HG03066 (cell line): ENCODE measurements around the gene SORCS3.

Experiments
- ATAC-seq: cut with Tn5 transposase; IDR thresholded peaks from one replicate; pipeline ENCODE4 v1.9.1; 2021; ENCODE audit warnings: low read depth; ENCODE audit not compliant: unreplicated experiment

Gene SORCS3

DNA sequence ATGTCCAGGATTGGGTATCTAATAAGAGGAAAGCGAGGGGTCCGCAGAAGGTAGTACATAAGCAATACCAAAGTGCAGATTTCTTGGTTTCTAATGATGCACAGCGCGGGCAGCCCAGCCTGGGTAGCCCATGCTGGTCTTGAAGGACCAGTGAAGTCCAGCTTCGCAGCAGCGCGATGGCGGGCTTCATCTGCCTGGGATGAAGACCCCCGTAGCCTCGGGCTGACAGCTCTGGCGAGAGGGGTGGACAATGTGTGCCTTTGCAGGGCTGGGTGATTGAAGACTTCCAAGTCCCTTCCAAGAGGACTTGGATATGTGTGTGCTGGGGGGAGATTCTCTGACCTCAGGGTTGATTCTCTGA is 2.2 kb downstream of the SORCS3 start:
- ATAC-seq = no peak

DNA sequence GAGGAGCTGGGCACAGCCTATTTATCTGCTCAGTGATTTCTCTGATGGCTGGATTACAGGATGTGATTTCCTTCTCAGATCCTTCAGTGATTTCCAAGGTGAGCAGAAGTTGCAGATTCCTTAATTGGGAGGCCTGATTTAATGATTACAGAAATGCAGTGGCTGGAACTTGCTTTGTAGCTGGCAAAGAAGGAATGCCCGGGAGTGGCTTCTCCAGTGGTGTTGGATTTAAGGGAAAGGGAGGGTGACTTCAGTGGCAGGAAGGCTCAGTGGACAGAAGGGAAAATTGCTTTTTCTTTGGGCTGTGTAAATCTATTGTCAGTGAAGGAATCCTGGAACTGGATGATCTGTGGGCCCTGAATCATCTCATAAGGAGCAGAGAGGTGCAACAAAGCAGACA is 5.1 kb downstream of the SORCS3 start:
- no peak for ATAC-seq

DNA sequence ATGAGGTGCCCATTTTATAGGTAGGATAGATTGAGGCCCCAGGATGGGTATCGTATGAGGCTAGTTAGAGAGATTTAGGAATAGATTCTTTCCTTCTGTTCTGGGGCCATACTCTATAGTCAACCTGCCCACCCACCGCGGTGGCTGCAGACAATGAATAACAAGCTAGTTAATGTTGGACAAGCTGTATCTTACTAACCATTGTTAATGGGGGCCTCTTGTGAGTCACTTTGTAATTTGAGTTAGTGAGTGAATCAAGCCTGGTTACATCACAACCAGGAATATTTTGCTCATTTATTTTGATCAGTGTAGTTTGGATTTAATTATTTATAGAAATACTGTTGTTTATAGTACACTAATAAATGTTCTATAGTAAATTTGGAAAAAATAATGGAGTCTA is 7.3 kb downstream of the SORCS3 start:
- no peak for ATAC-seq

DNA sequence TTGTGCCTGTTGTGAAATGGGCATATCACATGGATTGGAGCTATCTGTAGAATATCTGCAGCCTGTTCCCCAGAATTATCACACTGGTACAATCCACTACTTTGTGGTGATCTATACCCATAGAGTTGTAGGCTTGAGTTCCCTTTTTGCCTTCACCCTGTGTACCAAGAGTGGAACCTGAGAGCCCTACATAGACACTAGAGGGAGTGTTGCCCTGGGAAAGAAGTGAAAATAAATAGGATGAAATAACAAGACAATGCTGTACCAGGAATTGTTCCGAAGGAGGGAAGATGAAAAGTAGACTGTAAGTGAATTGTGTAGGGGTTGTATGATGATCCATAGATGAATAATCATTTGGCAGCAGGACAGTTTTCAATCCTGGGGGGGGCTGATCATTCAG is 9.0 kb downstream of the SORCS3 start:
- no peak for ATAC-seq

DNA sequence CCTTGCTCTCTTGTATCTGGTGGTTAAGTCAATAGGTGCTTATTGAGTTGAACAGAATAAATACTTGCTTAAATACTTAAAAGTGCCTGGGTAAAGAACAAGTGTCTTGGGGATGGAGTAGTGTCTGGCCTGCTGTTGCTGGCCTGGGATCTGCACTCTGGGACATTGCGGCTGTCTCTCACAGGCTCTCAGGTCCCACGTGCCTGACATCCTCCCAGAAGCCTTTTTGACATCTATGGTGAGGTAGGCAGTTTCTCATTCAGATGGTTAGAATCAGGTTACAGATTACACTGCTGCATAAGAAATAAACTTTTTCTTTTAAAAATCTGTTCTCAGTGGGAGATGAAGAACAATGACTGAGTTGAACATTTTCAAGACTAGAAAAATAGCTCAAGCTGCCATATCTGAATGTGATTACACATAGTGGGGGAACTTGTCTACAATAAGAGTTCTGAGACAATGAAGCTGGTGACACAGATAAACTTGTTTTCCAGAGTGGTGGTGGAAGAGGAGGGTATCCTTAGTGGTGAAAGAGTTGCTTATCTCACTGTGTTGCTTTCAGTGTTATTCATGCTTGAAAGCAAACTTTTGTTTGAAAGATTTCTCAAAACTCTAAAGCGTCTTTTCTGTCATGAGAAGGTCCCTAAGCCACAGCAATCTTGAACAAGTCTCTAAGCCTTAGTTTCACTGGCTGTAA is 9.7 kb downstream of the SORCS3 start:
- no peak for ATAC-seq

DNA sequence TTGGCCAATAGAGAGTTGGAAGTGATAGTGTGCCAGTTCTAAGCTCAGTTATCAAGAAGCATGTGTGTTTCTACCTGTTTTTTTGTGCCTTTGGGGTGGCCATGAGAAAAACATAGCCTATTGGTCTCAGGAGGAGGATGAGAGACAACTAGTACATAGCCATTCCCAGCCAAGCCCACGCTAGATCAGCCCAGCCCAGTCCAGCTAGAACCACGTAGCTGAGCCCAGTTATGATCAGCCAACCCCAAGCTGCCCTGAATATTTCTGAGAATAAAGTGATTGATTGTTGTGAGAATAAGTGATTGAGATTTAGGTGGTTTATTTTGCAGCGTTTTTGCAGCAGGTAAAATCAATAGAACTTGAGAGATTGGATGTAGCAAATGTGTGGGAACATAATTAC is 15.9 kb downstream of the SORCS3 start:
- no peak for ATAC-seq

DNA sequence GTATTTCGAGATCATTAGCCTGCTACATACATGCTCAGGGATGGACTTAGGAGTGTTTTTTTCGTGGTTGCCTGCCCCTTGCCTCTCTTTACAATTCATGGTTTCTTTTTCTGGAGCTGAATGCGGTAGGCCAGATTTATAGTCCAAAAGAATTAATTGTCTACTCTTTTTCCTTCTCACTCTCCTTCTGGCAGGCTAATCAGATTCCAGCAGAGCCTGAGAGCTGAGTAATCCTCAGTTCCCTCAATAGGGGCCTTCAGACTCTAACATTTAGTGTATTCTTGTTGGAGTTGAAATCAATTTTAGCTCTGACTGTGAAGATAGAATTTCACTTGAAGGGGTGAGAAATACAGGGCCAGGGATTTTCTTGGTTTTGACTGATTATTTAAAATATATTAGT is 16.4 kb downstream of the SORCS3 start:
- no peak for ATAC-seq

DNA sequence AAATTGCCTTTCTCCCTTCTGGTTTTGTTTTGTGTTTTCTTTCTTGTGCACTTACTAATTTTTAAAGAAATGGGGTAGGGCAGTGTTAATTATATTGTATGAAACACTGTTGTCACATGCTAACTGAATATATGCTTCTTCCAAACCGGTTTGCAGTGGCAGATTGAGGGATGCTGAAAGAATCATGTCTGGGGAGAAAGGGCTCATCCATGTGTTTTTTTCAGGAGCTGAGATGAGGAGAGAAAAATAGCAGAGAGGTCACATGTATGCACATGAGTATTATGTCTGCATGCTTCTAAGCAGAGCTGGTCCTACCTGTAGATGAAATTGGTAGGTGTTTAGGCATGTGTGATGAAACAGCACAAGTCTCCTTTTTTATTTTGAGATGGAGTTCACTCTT is 17.0 kb downstream of the SORCS3 start:
- ATAC-seq = no peak

DNA sequence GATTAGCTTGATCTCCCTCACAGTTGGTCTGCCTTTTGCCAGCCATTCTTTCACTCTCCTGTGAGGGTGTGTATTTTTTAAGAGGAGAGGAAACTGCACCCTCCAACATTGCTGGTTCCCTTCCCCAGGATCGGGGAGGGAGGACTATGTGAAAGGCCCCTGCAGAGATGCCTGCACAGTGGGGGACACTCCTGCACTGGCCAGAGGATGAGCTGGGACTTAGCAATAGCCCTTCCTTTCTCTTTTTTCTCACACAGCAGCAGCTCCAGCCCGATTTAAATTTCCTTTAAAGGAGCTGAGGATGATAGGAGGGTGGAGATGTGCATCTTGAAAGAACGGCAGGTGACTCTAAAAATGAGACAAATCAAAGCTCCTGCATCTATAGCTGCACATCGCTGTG is 18.7 kb downstream of the SORCS3 start:
- ATAC-seq = no peak

DNA sequence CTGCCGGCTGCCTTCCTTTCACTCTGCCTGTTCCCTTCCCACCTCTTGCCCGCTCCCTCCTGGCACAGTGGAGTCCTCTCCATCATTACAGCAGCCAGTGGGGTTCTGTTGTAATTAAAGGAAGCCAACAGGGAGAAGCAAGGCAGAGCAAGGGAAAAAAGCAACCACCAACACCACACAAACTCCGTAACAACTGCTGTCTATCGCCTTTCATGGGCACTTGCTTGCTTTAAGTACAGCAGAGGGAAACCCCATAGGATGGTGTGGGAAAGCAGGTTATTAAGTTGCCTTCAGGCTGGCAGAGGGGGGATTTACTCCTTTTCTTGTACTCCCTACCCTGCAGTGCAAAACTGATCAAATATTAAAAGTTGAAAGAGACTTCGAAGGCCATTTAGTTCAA is 22.0 kb downstream of the SORCS3 start:
- no peak for ATAC-seq

DNA sequence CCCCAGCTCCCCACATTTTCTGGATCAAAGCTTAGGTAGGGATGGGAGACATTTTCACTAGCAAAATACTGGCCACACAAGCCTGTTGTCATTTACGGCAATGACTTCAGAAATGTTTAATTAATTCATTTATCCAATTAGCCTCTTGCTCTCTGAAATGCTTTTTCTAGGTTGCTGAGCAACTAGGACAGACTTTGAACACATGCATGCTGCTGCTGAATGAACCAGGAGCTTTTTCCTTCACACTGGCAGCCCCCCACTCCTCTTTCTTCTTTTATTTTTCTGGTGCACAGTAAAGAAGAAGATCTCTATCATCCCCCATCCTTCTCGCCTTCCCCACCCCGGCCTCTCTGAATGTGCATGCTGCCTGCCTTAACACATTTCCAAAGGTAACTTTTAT is 22.5 kb downstream of the SORCS3 start:
- no peak for ATAC-seq

DNA sequence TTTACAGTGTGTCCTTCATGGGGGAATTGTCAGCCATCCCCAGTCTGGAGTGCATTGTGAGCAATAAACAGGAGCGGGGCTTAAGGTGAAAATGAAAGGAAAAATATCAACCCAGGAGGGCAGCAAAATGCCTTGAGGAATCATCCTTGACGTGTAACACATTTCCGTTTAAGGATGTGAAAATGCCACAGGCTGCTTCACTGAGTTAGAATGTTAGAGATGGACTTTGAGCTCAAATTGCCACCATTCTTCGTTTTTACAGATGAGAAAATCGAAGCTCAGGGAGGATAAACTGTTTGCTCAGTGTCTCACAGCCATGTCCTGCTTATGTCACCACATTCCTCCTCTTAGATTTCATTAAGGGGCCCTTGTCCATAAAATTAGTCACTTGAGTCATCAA is 23.1 kb downstream of the SORCS3 start:
- no peak for ATAC-seq

DNA sequence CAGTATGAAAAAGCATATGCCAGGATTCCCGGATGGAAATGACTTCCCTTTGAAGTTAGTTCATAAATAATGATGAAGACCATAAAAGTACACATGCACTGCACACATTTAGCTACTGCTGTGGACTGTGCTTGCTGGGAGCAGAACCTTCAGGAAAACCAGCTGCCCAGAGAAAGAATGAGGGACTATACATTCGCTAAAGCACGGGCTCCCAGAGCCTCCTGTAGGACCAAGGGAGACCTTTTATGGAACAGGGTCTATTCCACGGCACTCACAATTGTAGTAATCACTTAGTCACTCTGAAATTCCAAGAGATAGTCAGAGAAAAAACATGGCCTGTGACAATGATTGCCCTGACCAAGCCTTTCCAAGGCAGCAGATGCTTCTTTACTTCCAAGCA is 24.1 kb downstream of the SORCS3 start:
- no peak for ATAC-seq

DNA sequence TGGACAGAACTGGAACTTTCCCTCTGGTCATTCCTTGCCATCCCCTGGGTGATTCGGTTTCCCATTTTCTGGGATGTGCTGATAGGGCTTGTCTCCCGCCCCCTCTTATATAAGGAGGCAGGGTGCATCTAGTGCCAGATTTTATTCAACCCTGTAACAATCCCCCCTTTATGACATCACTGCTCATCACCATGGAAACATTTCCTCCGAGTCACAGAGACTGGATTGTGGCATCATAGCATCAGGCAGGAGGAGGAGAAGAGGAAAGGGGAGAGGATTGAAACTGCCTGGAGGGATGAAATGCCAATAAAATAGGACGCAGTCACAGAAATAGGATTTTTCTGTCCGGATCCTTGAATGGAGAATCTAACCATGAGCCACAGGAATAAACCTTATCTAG is 25.0 kb downstream of the SORCS3 start:
- no peak for ATAC-seq

DNA sequence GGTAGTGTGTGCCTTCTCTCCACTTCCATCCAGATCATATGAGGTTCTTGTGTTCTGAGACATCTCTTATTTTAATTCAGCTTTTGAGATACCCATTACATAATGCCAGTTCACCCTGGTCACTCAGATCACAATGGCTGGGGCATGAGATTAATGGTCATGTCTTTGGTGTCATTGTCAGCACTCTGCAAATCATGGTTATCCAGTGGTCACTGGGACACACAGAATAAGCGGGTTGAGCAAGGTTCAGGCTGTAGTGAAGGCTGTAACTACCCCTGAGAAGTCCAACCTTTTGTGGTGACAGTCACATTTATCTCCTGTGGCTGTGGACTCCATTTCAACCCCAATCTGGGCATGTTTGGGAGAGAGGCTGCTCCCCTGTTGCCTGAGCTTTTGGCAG is 35.8 kb downstream of the SORCS3 start:
- no peak for ATAC-seq

DNA sequence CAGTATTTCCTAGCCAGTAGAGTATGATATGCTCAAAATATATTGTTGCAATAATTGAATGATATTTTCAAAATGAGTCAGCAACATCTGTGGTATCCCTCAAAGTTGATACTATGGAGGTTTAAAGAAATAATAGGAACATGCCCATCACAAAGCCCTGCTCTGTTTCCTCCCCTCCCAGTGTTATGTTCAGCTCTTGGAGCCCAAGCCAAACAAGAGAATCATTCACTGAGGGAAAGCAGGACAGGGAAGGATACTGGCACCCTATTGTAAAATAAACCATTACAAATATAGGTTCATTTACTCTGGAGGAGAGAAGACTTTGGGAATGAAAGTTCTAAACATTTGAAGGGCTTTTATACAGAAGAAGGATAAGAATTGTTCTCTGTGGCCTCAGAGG is 37.6 kb downstream of the SORCS3 start:
- ATAC-seq = no peak

DNA sequence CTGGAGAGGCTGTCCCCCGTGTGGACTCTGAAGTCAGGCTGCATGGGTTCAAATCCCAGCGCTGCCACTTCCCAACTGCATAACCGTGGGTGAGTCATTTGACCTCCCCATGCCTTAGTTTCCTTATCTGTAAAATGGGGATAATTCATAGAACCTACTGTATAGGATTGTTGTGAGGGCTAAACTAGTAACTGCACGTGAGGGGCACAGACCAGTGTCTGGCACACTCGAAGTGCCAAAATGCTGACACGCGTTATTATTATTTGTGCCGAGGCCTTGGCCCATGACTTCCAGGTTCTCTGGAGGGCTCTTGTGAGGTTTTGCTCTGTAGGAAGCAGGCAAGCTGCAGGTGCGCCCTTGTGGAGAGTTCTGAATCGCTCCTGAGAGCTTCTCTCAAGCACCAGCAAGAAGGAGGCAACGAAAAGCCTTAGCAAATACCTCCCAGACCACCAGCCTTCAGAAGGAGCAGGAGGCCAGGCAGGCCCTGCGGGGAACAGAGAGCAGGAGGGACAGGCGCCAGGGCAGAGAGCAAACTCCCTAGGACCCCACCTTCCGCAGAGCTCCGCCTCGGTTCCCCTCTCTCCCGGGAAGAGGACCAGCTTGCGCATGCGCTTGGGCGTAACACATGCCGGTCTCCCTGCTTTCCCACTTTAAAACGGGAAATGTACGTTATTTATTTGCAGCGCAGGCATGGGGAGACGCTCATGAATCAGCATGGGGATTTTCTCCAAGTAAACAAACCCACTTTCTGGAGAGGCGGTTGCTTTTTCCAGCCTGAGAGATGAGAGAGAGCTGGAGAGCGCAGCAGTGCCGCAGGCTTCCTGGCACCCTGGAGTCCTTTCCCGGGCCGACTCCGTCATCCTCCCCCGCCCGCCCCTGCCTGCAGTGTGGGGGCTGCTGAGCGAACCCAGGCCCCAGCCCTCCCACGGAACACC is 39.6 kb downstream of the SORCS3 start:
- no peak for ATAC-seq

DNA sequence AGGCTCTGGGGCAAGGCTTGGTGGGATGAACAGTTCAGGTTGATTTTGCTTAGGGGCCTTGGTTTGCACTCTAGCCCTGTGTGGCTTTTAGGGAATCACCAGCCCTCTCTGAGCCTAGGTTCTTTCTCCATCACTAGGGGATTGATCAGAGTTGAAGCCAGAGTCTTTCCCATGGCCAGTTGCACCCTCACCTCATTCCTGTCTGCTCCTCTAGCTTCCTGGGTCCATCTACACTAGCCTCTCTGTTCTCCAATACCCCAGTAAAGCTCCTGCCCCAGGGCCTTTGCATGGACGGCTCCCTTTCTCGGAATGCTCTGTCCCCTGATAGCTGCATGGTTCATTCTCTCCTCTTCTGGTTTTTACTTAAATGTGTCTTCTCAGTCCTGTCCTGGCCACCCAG is 40.4 kb downstream of the SORCS3 start:
- no peak for ATAC-seq

DNA sequence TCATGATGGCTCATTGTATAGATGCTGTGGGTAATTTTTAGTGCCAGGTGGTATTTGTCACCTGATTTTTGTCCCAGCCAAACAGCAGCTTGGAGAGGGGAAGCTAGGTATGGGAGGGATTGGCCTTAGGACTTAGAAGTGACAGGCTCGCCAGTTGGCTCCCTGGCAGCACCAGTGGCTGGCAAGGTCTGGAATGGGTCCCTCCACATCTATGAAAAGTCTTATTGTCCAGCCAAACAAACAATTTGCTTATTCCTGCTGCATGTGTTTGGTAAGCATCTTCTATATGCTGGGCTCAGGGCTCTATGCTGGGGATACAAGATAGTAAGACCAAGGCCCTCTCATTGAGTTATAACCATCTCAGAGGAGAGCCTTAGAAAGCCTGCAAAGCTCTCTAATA is 42.5 kb downstream of the SORCS3 start:
- ATAC-seq = no peak

DNA sequence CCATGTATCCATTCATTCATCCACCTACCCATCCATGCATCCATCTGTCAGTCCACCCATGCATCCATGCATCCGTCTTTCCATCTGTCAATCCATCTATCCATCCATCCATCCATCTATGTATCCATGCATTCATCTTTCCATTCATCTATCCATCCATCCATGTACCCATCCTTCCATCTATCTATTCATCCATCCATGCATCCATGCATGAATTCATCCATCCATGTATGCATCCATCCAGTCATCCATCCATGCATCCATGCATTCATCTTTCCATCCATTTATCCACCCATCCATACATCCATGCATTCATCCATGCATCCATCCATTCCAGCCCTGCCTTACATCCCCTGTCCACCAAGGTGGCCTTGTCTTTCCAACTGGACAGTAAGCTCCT is 45.7 kb downstream of the SORCS3 start:
- ATAC-seq = no peak

DNA sequence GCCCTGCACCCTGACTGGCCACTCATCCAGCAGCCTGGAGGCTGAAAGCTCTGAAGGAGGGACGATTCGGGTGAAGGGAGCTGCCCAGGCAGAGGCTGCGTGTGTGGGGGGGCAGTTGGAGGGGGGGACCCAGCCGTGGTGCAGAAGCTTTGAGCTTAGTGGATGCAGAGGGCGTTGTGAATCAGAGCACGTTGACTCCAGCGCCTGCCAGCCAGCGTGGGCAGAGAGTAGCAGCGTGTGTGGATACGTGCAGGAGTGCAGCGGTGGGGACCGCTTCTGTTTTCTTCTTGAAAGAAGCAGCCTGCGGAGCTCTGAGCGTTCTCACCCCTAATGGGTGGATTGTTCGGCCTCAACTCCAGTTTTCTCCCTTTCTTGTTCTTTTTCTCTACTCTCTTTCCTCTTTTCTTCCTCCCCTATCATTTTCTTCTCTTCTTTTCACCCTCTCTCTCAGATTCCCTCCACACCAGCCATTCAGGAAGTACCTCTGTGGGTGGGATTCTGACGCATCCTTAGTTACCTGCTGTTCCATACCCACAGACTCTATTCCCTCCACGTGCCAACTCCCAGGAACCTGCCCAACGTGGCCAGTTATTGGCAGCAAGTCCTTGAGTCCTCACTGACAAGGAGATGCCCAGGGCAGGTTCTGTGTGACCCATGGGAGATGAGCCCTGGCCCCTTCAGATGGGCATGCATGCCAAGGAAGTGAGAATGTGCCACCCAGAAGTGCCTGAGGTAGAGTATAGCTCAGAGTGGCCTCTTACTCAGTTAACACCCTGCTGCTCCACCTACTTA is 47.4 kb downstream of the SORCS3 start:
- no peak for ATAC-seq
